SK-N-SH (cell line): ENCODE results near the gene LRP2BP. TPM values are rescaled to one million over a fixed set of nuclear protein-coding genes. Genes with fewer than 3 reads are reported as not detected.
"Not testable (repeated sequence)": the region's sequence is repeated elsewhere in the genome, so short reads cannot be mapped to it uniquely, and the experiment has no call there.

Experiments
- CTCF ChIA-PET: fragments of 300-600, 350-600 bp; formaldehyde crosslinking; extraction: SDS; loops from one replicate; lab custom pipeline; 2021; lab: Yijun Ruan, JAX
- POLR2A ChIA-PET: fragments of 350-600 bp; sonication (Branson Sonifier 250); formaldehyde crosslinking; extraction: SDS; loops from one replicate; lab custom pipeline; 2020; ENCODE audit warnings: antibody characterized with exemption, inconsistent platforms; lab: Yijun Ruan, JAX
- DNase-seq: peaks from one replicate; pipeline ENCODE4 v3.0.0; 2012
- H2AFZ ChIP-seq: fragments of 200-600 bp; sonication (generic); 2 replicates; pipeline ENCODE4 v1.8.1; 2016; ENCODE audit warnings: antibody characterized with exemption, mild to moderate bottlenecking, low read depth
- H3F3A ChIP-seq: fragments of 200-600 bp; sonication (generic); replicated peaks from 2 replicates; pipeline ENCODE3; 2016; ENCODE audit warnings: antibody characterized with exemption, mild to moderate bottlenecking; ENCODE audit not compliant: insufficient read depth
- H3K27ac ChIP-seq, 2 experiments: fragments of 200-500 bp in 1 of 2; fragments of 200-600 bp in 1 of 2; sonication (Bioruptor generic) in 1 of 2; sonication (generic), shearing (Covaris generic) in 1 of 2; 2 replicates each; pipeline versions ENCODE4 v1.5.1 to v1.6.1; 2014 to 2016; ENCODE audit warnings: low read depth in 2 of 2, inconsistent platforms in 1 of 2, low read length in 1 of 2, mild to moderate bottlenecking in 1 of 2, mixed read lengths in 1 of 2
- H3K27me3 ChIP-seq: fragments of 200-600 bp; sonication (generic), shearing (Covaris generic); 2 replicates; pipeline ENCODE4 v1.6.1; 2016; ENCODE audit warnings: mixed run types; ENCODE audit not compliant: insufficient read depth
- H3K36me3 ChIP-seq, 2 experiments: fragments of 200-500 bp in 1 of 2; fragments of 200-600 bp in 1 of 2; sonication (Bioruptor generic) in 1 of 2; sonication (generic) in 1 of 2; replicated peaks in 1 of 2; 2 replicates each; pipeline versions ENCODE3 to v1.5.1; 2014 to 2016; ENCODE audit warnings: low read length in 1 of 2, mild to moderate bottlenecking in 1 of 2; ENCODE audit not compliant: insufficient read depth in 2 of 2, control insufficient read depth in 1 of 2
- H3K4me1 ChIP-seq, 2 experiments: fragments of 200-500 bp in 1 of 2; fragments of 200-600 bp in 1 of 2; sonication (Bioruptor generic) in 1 of 2; sonication (generic), shearing (Covaris generic) in 1 of 2; 2 replicates each; pipeline versions ENCODE4 v1.5.1 to v1.6.1; 2014 to 2016; ENCODE audit warnings: low read depth in 1 of 2, low read length in 1 of 2, mixed run types in 1 of 2; ENCODE audit not compliant: insufficient read depth in 2 of 2, control insufficient read depth in 1 of 2
- H3K4me2 ChIP-seq: fragments of 200-600 bp; sonication (generic), shearing (Covaris generic); 2 replicates; pipeline ENCODE4 v1.6.1; 2017; ENCODE audit warnings: mixed run types
- H3K4me3 ChIP-seq, 2 experiments: fragments of 200-500 bp in 1 of 2; fragments of 200-600 bp in 1 of 2; sonication (Bioruptor generic) in 1 of 2; sonication (generic), shearing (Covaris generic) in 1 of 2; 2 replicates each; pipeline versions ENCODE4 v1.5.1 to v1.8.1; 2014 to 2016; ENCODE audit warnings: low read depth in 2 of 2, inconsistent platforms in 1 of 2, low read length in 1 of 2, mild to moderate bottlenecking in 1 of 2, mixed read lengths in 1 of 2, moderate library complexity in 1 of 2
- H3K79me2 ChIP-seq: fragments of 200-600 bp; sonication (generic); 2 replicates; pipeline ENCODE4 v1.8.1; 2017; ENCODE audit warnings: mild to moderate bottlenecking; ENCODE audit not compliant: insufficient read depth
- H3K9ac ChIP-seq: fragments of 200-600 bp; sonication (generic); 2 replicates; pipeline ENCODE4 v1.6.1; 2017; ENCODE audit warnings: mixed run types
- H3K9me2 ChIP-seq: fragments of 200-600 bp; sonication (generic); 2 replicates; pipeline ENCODE4 v1.6.1; 2017; ENCODE audit warnings: mixed run types
- H3K9me3 ChIP-seq: fragments of 200-600 bp; sonication (generic); 2 replicates; pipeline ENCODE4 v1.6.1; 2017; ENCODE audit warnings: mixed run types, mild to moderate bottlenecking, moderate library complexity
- H4K20me1 ChIP-seq: fragments of 200-600 bp; sonication (generic); 2 replicates; pipeline ENCODE4 v1.6.1; 2017; ENCODE audit warnings: mild to moderate bottlenecking, mixed run types; ENCODE audit not compliant: insufficient read depth
- FOSL2 ChIP-seq: IDR thresholded peaks from 2 replicates; pipeline ENCODE4 v1.4.0; 2012; ENCODE audit warnings: low read depth, mild to moderate bottlenecking, moderate library complexity, borderline replicate concordance
- MXI1 ChIP-seq: IDR thresholded peaks from 2 replicates; pipeline ENCODE4 v1.6.1; 2012; ENCODE audit warnings: mild to moderate bottlenecking, low read depth, low read length, improper control_type of control experiment
- NFIC ChIP-seq: IDR thresholded peaks from 2 replicates; pipeline ENCODE4 v1.4.0; 2012; ENCODE audit warnings: borderline replicate concordance
- RXRA ChIP-seq: IDR thresholded peaks from 2 replicates; pipeline ENCODE4 v1.4.0; 2012; ENCODE audit warnings: low read depth, mild to moderate bottlenecking, borderline replicate concordance
- SMC3 ChIP-seq: IDR thresholded peaks from 2 replicates; pipeline ENCODE4 v1.6.1; 2012; ENCODE audit warnings: low read depth, low read length, improper control_type of control experiment
- TAF1 ChIP-seq: IDR thresholded peaks from 2 replicates; pipeline ENCODE4 v1.6.1; 2012; ENCODE audit warnings: low read depth, mild to moderate bottlenecking, low read length, moderate library complexity, borderline replicate concordance
- WGBS: methylation state at CpG from one replicate; pipeline ENCODE4 v1.1.6; 2017; ENCODE audit warnings: low lambda C conversion rate; 5-methylcytosine and 5-hydroxymethylcytosine counted together
- polyA plus RNA-seq, 3 experiments: library from polyadenylated mRNA; depleted of rRNA; stranded (reverse); fragments of >200 nt; gene quantifications; 2 replicates each; pipeline ENCODE4 v1.2.3, GENCODE V29; 2012
- small RNA-seq, 7 experiments: library from RNA; depleted of rRNA; stranded (forward); fragments of <200 nt; gene quantifications; one replicate each; pipeline ENCODE3, GENCODE V24; 2012
- TF ChIP-seq, protein P1 (sequence below): fragments of 200-600 bp; sonication (generic); IDR thresholded peaks from 2 replicates; pipeline ENCODE4 v1.6.1; 2017; ENCODE audit warnings: antibody characterized with exemption, mild to moderate bottlenecking, moderate library complexity

The LRP2BP gene
- polyA plus RNA-seq, 1 of the 3 experiments (the other 2 are of a cell fraction) = 0.30 TPM

GRCh38 chr4:185318679-185319078 is 77.0 kb downstream of the LRP2BP start:
- H3F3A ChIP-seq = peaks cover 22% of the 10 kb centered on the region
- H2AFZ ChIP-seq = no peak overlapping the region
- H3K27me3 ChIP-seq = no peaks in the 10 kb centered on the region
- H3K4me2 ChIP-seq = no peak overlapping the region
- no peaks in the 10 kb centered on the region for H3K9me3 ChIP-seq
- DNase-seq = no peak
- WGBS = 60% methylated on average over 2 of the region's 2 CpGs
- H3K4me3 ChIP-seq = no peak overlapping the region
- H3K27ac ChIP-seq = peak overlapping the region; percentile 11 to 40; a peak in 3 of 4 replicates
- no peaks in the 10 kb centered on the region for H3K9me2 ChIP-seq
- TF ChIP-seq MXI1 = no peak
- TF ChIP-seq FOSL2 = 0 out of 2 replicates have a peak, but pooled peaks have one; percentile 17
- CTCF ChIA-PET = no interaction called here
- H3K4me1 ChIP-seq = peaks cover 0 to 6% of the 10 kb centered on the region in 2 experiments; a peak in 1 of 4 replicates
- H4K20me1 ChIP-seq = no peaks in the 10 kb centered on the region
- no peaks in the 10 kb centered on the region for H3K79me2 ChIP-seq
- POLR2A ChIA-PET = no interaction called here
- H3K36me3 ChIP-seq = peaks cover 16 to 57% of the 10 kb centered on the region in 2 experiments
- H3K9ac ChIP-seq = no peak overlapping the region

GRCh38 chr4:185317880-185318279 is 77.8 kb downstream of the LRP2BP start:
- Histone ChIP-seq H3K9me2 (no peaks in the 10 kb centered on the region), H3K36me3 (peaks cover 15 to 62% of the 10 kb centered on the region in 2 experiments), H3K4me2 (no peak overlapping the region), H2AFZ (no peak overlapping the region), H3K27me3 (no peaks in the 10 kb centered on the region), H3K9ac (no peak overlapping the region), H3K9me3 (no peaks in the 10 kb centered on the region), H3K79me2 (no peaks in the 10 kb centered on the region), H3F3A (peaks cover 16% of the 10 kb centered on the region), H4K20me1 (no peaks in the 10 kb centered on the region), H3K4me1 (peaks cover 0 to 6% of the 10 kb centered on the region in 2 experiments; a peak in 1 of 4 replicates), H3K4me3 (no peak overlapping the region), H3K27ac (peak overlapping the region in 1 of 2 experiments; percentile 40; a peak in 2 of 4 replicates)
- TF ChIP-seq FOSL2 = no peak
- TF ChIP-seq SMC3 = no peak
- TF ChIP-seq, protein P1, sequence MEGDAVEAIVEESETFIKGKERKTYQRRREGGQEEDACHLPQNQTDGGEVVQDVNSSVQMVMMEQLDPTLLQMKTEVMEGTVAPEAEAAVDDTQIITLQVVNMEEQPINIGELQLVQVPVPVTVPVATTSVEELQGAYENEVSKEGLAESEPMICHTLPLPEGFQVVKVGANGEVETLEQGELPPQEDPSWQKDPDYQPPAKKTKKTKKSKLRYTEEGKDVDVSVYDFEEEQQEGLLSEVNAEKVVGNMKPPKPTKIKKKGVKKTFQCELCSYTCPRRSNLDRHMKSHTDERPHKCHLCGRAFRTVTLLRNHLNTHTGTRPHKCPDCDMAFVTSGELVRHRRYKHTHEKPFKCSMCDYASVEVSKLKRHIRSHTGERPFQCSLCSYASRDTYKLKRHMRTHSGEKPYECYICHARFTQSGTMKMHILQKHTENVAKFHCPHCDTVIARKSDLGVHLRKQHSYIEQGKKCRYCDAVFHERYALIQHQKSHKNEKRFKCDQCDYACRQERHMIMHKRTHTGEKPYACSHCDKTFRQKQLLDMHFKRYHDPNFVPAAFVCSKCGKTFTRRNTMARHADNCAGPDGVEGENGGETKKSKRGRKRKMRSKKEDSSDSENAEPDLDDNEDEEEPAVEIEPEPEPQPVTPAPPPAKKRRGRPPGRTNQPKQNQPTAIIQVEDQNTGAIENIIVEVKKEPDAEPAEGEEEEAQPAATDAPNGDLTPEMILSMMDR = peak; percentile 28; the same call in 1 of the 2 replicates
- no peak for TF ChIP-seq TAF1
- TF ChIP-seq RXRA = no peak
- TF ChIP-seq NFIC = no peak
- no peak for DNase-seq
- POLR2A ChIA-PET = no interaction called here
- CTCF ChIA-PET = no interaction called here
- WGBS = 97% methylated on average over 1 of the region's 1 CpG

GRCh38 chr4:185317462-185317861 is 78.3 kb downstream of the LRP2BP start:
- H3K4me2 ChIP-seq, H3K27me3 ChIP-seq, H4K20me1 ChIP-seq, H3K79me2 ChIP-seq, H3K4me3 ChIP-seq, H3K4me1 ChIP-seq, H3K9me3 ChIP-seq, CTCF ChIA-PET, H3K9ac ChIP-seq, DNase-seq, POLR2A ChIA-PET, H3K9me2 ChIP-seq, H2AFZ ChIP-seq: not testable (repeated sequence)
- peak overlapping the region in 1 of 2 experiments; percentile 40; a peak in 1 of 4 replicates for H3K27ac ChIP-seq
- H3F3A ChIP-seq = peaks cover 15% of the 10 kb centered on the region
- 93% methylated on average over 3 of the region's 3 CpGs for WGBS
- H3K36me3 ChIP-seq = peaks cover 18 to 62% of the 10 kb centered on the region in 2 experiments

Small RNA genes within 50 kb of the gene (small RNA-seq; reads per million reads assigned to genes)
- gene RF00019 = 0 reads per million in 7 experiments

Other genes starting within 250 kb of the LRP2BP start
- 10.6 and 14.1 TPM in 2 replicates for gene CFAP97, start 191.9 kb downstream of the LRP2BP start, polyA plus RNA-seq (2012; rRNA removed)
- gene SNX25, start 186.3 kb downstream of the LRP2BP start, polyA plus RNA-seq (2012; rRNA removed) = 8.5 and 11.4 TPM in 2 replicates
- gene ANKRD37, start 917 bp upstream of the LRP2BP start, polyA plus RNA-seq (2012; rRNA removed) = 10.1 and 11.6 TPM in 2 replicates
- 15.5 and 17.6 TPM in 2 replicates for gene UFSP2, start 30.0 kb upstream of the LRP2BP start, polyA plus RNA-seq (2012; rRNA removed)
- 0.05 TPM in 1 of 2 replicates, not detected in the other for gene CCDC110, start 75.8 kb upstream of the LRP2BP start, polyA plus RNA-seq (2012; rRNA removed)
- 0.08 and 0.58 TPM in 2 replicates for gene PDLIM3, start 139.6 kb upstream of the LRP2BP start, polyA plus RNA-seq (2012; rRNA removed)